GM23248 (cell line): Measurements from ENCODE around the gene PDE3B.

ENCODE experiments used
- EZH2 ChIP-seq: fragments of 200-600 bp; sonication (generic); IDR thresholded peaks from 2 replicates; pipeline ENCODE4 v1.6.1; 2018; ENCODE audit warnings: antibody characterized with exemption, mild to moderate bottlenecking; ENCODE audit not compliant: insufficient read depth, poor library complexity, severe bottlenecking
- EZH2phosphoT487 ChIP-seq: fragments of 200-600 bp; sonication (generic); IDR thresholded peaks from 2 replicates; pipeline ENCODE4 v1.6.1; 2018; ENCODE audit warnings: antibody characterized with exemption, moderate library complexity, mild to moderate bottlenecking, low read depth; ENCODE audit not compliant: insufficient read depth

- TF ChIP-seq EZH2 (no peak), EZH2phosphoT487 (no peak)
Measured at GRCh38 chr11:14886513-14886912, 242.9 kb downstream of the PDE3B start.
